ENCODE measurements around the gene GGT6. TPM values are rescaled to one million over a fixed set of nuclear protein-coding genes. Genes with fewer than 3 reads are reported as not detected.

GGT6 gene, protein sequence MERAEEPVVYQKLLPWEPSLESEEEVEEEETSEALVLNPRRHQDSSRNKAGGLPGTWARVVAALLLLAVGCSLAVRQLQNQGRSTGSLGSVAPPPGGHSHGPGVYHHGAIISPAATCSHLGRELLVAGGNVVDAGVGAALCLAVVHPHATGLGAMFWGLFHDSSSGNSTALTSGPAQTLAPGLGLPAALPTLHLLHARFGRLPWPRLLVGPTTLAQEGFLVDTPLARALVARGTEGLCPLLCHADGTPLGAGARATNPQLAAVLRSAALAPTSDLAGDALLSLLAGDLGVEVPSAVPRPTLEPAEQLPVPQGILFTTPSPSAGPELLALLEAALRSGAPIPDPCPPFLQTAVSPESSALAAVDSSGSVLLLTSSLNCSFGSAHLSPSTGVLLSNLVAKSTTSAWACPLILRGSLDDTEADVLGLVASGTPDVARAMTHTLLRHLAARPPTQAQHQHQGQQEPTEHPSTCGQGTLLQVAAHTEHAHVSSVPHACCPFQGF
- total RNA-seq: not detected

DNA sequence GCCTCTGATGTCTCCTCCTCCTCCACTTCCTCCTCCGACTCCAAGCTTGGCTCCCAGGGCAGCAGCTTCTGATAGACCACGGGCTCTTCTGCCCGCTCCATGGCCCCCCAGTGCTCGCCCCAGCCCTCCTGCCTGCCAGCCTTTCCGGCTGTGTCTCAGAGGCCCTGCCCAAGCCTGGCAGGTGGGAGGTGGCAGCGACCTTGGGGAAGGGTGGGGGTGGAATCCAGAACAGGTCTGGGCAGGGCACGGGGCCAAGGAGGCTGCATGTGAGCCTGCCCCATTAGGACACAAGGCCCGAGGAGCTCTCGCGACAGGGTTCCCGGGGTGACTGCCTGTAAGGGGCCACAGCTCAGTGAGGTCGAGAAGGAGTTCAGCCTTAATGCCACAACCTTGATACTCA lies at the start of gene GGT6:
GGT6 (minus strand) TSS at position 157 of the 400 bp plus-strand sequence; CDS start at position 101, 56 bp downstream.
- intact Hi-C loops (cut with DNase I): no loop called here
- Histone ChIP-seq H3K36me3 (no peaks in the 10 kb centered on the region), H3K4me1 (peaks cover 6 to 15% of the 10 kb centered on the region in 2 donors), H3K4me3 (no peak within 1 kb of the TSS), H3K9me3 (no peaks in the 10 kb centered on the region), H3K27ac (peak within 1 kb of the TSS in 1 of 2 donors; percentile 82), H3K27me3 (no peaks in the 10 kb centered on the region)
- TF ChIP-seq, protein P1, sequence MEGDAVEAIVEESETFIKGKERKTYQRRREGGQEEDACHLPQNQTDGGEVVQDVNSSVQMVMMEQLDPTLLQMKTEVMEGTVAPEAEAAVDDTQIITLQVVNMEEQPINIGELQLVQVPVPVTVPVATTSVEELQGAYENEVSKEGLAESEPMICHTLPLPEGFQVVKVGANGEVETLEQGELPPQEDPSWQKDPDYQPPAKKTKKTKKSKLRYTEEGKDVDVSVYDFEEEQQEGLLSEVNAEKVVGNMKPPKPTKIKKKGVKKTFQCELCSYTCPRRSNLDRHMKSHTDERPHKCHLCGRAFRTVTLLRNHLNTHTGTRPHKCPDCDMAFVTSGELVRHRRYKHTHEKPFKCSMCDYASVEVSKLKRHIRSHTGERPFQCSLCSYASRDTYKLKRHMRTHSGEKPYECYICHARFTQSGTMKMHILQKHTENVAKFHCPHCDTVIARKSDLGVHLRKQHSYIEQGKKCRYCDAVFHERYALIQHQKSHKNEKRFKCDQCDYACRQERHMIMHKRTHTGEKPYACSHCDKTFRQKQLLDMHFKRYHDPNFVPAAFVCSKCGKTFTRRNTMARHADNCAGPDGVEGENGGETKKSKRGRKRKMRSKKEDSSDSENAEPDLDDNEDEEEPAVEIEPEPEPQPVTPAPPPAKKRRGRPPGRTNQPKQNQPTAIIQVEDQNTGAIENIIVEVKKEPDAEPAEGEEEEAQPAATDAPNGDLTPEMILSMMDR (IDR thresholded peaks at IDR 0.05): no peak
- DNase-seq (ENCODE audit: low spot score in 2 of 2): no peak

DNA sequence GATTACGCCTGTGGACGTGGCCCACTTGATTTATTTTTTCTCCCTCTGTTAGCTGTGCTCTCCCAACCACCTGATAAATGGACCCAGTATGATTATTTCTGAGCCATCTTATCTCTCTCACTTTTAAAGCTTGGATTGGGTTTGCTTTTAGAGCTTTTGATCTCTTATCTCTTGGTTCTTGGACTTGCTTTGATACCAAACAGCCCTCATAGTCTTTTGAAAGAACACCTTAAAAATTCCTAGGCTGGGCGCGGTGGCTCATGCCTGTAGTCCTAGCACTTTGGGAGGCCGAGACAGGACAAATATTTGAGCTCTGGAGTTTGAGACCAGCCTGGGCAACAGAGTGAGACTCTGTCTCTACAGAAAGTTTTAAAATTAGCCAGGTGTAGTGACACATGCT lies 49.8 kb upstream of the GGT6 start:
- H3K27ac ChIP-seq: no peak overlapping the region
- H3K36me3 ChIP-seq: no peaks in the 10 kb centered on the region
- intact Hi-C loops (cut with DNase I): no loop called here
- DNase-seq (ENCODE audit: low spot score in 2 of 2): no peak
- H3K4me3 ChIP-seq: no peak overlapping the region
- no peaks in the 10 kb centered on the region for H3K4me1 ChIP-seq
- H3K27me3 ChIP-seq: no peaks in the 10 kb centered on the region
- no peaks in the 10 kb centered on the region for H3K9me3 ChIP-seq
- TF ChIP-seq, protein P1 (IDR thresholded peaks at IDR 0.05): no peak

DNA sequence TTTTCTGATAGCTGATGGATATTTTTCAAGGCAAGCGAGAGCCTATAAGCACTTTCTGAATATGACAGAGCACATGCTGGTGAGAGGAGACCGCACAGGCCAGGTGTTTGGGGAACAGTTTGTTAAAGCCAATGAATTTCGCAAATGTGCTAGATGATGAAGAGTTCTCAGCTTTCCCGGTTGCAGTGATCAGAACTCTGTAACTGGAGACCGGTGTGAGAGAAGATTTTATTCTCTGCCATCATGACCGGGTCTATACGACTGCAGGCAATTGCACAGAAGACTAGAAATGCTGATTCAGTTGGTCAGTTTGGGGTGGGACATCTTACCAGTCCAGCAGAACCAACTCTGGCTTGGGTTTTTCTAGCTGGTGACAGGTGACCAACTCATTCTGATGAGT lies 49.4 kb upstream of the GGT6 start:
- H3K27me3 ChIP-seq: no peaks in the 10 kb centered on the region
- H3K4me1 ChIP-seq: no peaks in the 10 kb centered on the region
- H3K36me3 ChIP-seq: no peaks in the 10 kb centered on the region
- TF ChIP-seq, protein P1 (IDR thresholded peaks at IDR 0.05): no peak
- DNase-seq (ENCODE audit: low spot score in 2 of 2): no peak
- intact Hi-C loops (cut with DNase I): no loop called here
- H3K4me3 ChIP-seq: no peak overlapping the region
- no peak overlapping the region for H3K27ac ChIP-seq
- no peaks in the 10 kb centered on the region for H3K9me3 ChIP-seq

DNA sequence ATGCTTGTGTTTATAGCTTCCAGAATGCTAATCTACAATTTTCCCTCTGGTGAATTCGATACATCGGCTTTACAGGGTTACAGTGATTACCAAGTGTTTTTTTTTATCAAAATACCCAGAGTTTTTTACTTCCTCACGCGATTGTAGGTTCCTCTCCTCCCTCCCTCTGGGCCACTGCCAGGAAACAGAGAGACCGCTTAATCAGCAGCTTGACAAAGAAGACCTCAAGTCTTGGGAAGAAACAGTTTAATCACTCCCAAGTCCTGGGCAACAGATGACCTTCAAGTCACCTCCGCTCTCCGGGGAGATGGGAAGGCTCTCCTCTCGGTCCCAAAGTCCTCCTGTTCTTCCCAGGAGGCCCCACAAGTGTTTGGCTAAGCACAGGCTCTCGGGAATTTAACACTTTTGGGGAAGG lies 47.4 kb upstream of the GGT6 start:
- no peaks in the 10 kb centered on the region for H3K4me1 ChIP-seq
- TF ChIP-seq, protein P1 (IDR thresholded peaks at IDR 0.05): no peak
- H3K9me3 ChIP-seq: no peaks in the 10 kb centered on the region
- DNase-seq (ENCODE audit: low spot score in 2 of 2): no peak
- H3K4me3 ChIP-seq: no peak overlapping the region
- H3K27ac ChIP-seq: no peak overlapping the region
- H3K36me3 ChIP-seq: no peaks in the 10 kb centered on the region
- intact Hi-C loops (cut with DNase I): no loop called here
- H3K27me3 ChIP-seq: no peaks in the 10 kb centered on the region

DNA sequence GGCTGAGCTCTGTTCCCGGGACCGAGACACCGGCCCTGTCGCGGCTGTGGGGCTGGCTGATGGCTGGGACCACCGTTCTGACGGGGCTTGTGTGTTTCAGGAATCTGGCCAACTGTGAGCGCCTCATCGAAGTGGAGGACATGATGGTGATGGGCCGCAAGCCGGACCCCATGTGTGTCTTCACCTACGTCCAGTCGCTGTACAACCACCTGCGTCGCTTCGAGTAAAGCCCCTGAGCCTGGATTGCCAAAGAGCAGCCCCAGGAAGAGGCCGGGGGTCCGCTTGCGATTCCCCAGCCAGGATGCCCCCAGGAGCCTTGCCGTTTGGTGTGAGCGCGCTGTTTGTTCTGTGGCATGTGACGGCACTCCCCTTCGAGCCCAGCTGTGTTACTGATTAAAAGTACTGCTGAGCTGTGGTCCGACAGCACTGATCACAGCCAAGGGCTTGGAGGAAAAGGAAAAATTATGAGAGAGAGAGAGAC lies 46.9 kb upstream of the GGT6 start:
- Histone ChIP-seq H3K27me3 (no peaks in the 10 kb centered on the region), H3K27ac (no peak overlapping the region), H3K4me3 (no peak overlapping the region), H3K36me3 (no peaks in the 10 kb centered on the region), H3K4me1 (no peaks in the 10 kb centered on the region), H3K9me3 (no peaks in the 10 kb centered on the region)
- TF ChIP-seq, protein P1 (IDR thresholded peaks at IDR 0.05): no peak
- no peak for DNase-seq (ENCODE audit: low spot score in 2 of 2)
- intact Hi-C loops (cut with DNase I): no loop called here

Data from ascending aorta (tissue), 2 donors.